HepG2 (cell line): ENCODE measurements around the gene VPS50.

Source experiments
- ATF1 ChIP-seq: IDR thresholded peaks from 2 replicates; pipeline ENCODE4 v1.6.1; 2016; ENCODE audit warnings: mild to moderate bottlenecking, control low read depth
- CTCF ChIP-seq: sonication (generic); formaldehyde crosslinking; IDR thresholded peaks from 2 replicates; pipeline ENCODE4 v1.5.0; 2020; ENCODE audit warnings: mild to moderate bottlenecking, missing genetic modification reagents, moderate library complexity
- MXI1 ChIP-seq: IDR thresholded peaks from 3 replicates; pipeline ENCODE4 v1.6.1; 2012; ENCODE audit warnings: low read depth, low read length, inconsistent platforms, borderline replicate concordance

- TF ChIP-seq CTCF (no peak), MXI1 (no peak), ATF1 (CRISPR knock-in tag) (no peak)
Observed at GRCh38 chr7:93350338-93350737, 118.2 kb downstream of the VPS50 start.
